ENCODE measurements around the gene ABCG8.
"Not testable (repeated sequence)": the region's sequence is repeated elsewhere in the genome, so short reads cannot be mapped to it uniquely, and the experiment has no call there.

ABCG8 gene

DNA sequence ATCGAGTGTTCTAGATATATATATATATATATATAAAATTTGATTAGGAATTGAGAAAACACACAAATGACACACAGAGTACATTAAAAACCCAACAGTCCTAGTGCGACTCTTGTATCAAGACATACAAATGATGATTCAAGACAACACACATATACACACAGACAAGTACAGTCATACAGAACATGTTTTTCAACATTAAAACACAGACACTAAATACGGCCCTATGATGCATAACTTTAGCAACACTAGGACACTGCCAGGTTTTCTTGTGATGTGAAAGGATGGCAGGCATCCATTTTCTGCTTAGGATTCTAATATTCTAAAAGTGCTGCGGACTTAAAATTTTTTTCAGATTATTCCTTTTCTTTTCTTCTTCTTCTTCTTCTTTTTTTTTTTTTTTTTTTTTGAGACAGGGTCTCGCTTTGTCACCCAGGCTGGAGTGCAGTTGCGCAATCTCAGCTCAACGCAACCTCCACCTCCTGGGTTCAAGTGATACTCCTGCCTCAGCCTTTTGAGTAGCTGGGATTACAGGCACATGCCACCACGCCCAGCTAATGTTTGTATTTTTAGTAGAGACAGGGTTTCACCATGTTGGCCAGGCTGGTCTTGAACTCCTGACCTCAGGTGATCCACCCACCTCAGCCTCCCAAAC lies 72.5 kb downstream of the ABCG8 start:
- DNase-seq (ENCODE audit: low spot score), result not testable (repeated sequence)

DNA sequence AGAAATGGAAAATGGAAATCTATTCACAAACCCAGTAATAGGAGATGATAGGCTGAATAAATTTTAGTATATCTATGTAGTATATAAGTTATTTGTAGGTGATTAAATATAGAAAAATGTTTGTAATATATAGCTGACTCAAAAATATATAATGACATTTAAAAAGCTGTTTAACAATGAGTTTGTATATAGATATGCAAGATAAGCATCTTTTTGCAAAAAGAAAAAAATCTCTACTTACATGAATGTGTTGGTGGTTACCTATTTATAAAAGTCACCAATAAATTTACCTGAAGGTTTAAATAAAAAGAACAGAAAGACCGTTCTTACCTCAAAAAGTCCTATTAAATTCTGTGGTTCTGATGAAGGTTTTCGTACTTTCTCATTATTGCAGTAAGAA lies 85.7 kb downstream of the ABCG8 start:
- DNase-seq (ENCODE audit: low spot score), result no peak

DNA sequence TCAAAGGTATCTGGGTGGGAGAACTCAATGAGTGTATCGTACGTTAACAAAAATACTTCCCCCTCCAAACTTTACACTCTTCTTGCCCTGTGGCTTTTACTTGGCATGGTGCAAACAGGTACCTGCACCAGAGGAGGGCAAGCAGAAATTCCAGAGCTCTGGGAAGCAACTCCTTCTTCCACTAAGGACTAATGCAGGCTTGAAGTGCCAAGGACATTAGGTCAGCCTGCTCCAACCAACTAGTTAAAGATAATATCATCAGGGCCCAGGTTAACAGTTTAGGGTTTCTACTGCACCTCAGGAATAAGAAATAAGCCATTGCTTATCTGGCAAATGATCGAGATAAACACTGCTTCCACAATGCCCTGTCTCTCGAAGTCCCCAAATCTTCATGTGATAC lies 86.7 kb downstream of the ABCG8 start:
- DNase-seq (ENCODE audit: low spot score), result no peak

DNA sequence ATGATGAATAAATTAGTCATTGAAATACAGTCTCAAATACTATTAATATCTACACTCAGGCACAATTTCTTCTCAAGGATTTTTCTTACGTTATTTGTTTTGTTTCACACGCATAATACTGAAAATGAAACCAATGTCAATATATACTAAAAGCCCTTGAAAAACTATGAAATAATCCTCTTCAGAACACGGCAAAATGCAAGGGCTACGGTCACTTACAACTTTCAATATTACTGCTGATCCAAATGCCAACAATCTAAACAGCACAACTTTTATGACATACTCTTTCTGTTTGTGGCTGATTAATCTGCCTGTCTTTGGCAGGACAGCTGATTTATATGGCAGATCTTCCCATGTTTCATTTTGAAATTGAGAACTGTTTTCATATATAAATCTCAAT lies 88.7 kb downstream of the ABCG8 start:
- no peak for DNase-seq (ENCODE audit: low spot score)

DNA sequence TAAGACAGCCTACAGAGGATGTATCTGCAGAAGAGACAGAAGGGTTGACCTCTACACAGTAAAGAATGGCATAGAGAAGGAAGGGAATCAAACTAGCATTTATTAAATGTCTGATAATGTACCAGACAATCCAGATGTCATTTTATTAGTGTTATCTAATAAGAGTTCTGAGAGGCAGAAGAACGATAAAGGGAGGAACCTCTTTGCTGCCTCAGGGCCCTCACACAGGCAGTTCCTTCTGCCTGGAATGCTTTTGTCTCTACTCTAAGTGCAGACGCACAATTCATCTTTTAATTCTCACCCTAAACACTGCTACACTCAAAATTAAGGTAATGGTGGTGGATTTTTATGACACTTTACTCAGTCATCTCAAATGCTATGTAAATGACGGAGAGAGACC lies 92.5 kb downstream of the ABCG8 start:
- DNase-seq (ENCODE audit: low spot score), result no peak

Small RNA genes within 50 kb of the gene (small RNA-seq; reads per million reads assigned to genes)
- gene RN7SL455P, result 0 reads per million in 2 experiments
- gene RNU6-1048P, result 0 reads per million in 2 experiments

Data from SK-N-DZ (cell line).